Measurements from ENCODE around the gene ACO1.
"Not testable (repeated sequence)": the region's sequence is repeated elsewhere in the genome, so short reads cannot be mapped to it uniquely, and the experiment has no call there.

The ACO1 gene

GRCh38 chr9:32384364-32385151, at the start of gene ACO1:
TSS of gene ACO1 (plus strand) at chr9:32384643. CDS start at chr9:32405507, 20,864 bp downstream.
- DNase-seq (ENCODE audit: low read depth) = peak; percentile 75

GRCh38 chr9:32334916-32335895, 49.2 kb upstream of the ACO1 start:
- no peak for DNase-seq (ENCODE audit: low read depth)

GRCh38 chr9:32339424-32339823, 45.0 kb upstream of the ACO1 start:
- DNase-seq (ENCODE audit: low read depth) = no peak

GRCh38 chr9:32340361-32340760, 44.1 kb upstream of the ACO1 start:
- no peak for DNase-seq (ENCODE audit: low read depth)

- DNase-seq (ENCODE audit: low read depth) = no peak
Measured at GRCh38 chr9:32344551-32345182, 39.8 kb upstream of the ACO1 start.

- no peak for DNase-seq (ENCODE audit: low read depth)
Measured at GRCh38 chr9:32345243-32345642, 39.2 kb upstream of the ACO1 start.

GRCh38 chr9:32347571-32347970, 36.9 kb upstream of the ACO1 start:
- no peak for DNase-seq (ENCODE audit: low read depth)

- DNase-seq (ENCODE audit: low read depth) = peak; percentile 47
Measured at GRCh38 chr9:32348106-32348695, 36.2 kb upstream of the ACO1 start.

GRCh38 chr9:32349013-32349412, 35.4 kb upstream of the ACO1 start:
- no peak for DNase-seq (ENCODE audit: low read depth)

GRCh38 chr9:32350682-32351081, 33.8 kb upstream of the ACO1 start:
- DNase-seq (ENCODE audit: low read depth) = peak; percentile 13

GRCh38 chr9:32351845-32352244, 32.6 kb upstream of the ACO1 start:
- no peak for DNase-seq (ENCODE audit: low read depth)

- DNase-seq (ENCODE audit: low read depth) = not testable (repeated sequence)
Measured at GRCh38 chr9:32353476-32353875, 31.0 kb upstream of the ACO1 start.

GRCh38 chr9:32359452-32359851, 25.0 kb upstream of the ACO1 start:
- no peak for DNase-seq (ENCODE audit: low read depth)

- DNase-seq (ENCODE audit: low read depth) = no peak
Measured at GRCh38 chr9:32360983-32361673, 23.3 kb upstream of the ACO1 start.

- no peak for DNase-seq (ENCODE audit: low read depth)
Measured at GRCh38 chr9:32371279-32371678, 13.2 kb upstream of the ACO1 start.

- DNase-seq (ENCODE audit: low read depth) = no peak
Measured at GRCh38 chr9:32371679-32372078, 12.8 kb upstream of the ACO1 start.

GRCh38 chr9:32376285-32376684, 8.2 kb upstream of the ACO1 start:
- DNase-seq (ENCODE audit: low read depth) = no peak

GRCh38 chr9:32378496-32378895, 5.9 kb upstream of the ACO1 start:
- peak; percentile 57 for DNase-seq (ENCODE audit: low read depth)

- DNase-seq (ENCODE audit: low read depth) = peak; percentile 75
Measured at GRCh38 chr9:32378993-32379729, 5.3 kb upstream of the ACO1 start.

GRCh38 chr9:32380944-32381343, 3.5 kb upstream of the ACO1 start:
- DNase-seq (ENCODE audit: low read depth) = no peak

All from stromal cell of bone marrow (primary cell).